ENCODE measurements around the gene SAMD7.

Gene SAMD7

DNA sequence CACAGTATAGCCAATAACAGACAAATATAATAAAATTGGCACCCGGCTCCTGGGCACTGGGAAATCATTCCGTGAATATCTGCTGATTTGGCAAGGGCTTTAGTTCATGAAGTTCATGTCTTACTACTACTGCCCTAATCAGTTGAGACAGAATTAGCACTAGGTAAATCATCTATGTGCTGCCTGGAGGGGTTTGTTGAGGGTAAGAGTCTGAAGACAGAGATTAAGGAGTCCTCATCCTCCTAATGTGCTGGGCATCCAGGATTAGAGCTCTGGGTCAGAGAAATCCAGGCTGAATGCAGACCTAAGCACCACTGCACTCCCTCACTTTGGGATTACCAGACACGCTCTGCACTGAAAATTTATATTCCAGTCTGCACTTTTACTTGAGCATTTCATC is 2.0 kb downstream of the SAMD7 start:
- H3K4me3 ChIP-seq (ENCODE audit: low read depth in 1 of 2, low read length in 1 of 2): no peak overlapping the region
- H3K9me3 ChIP-seq: no peaks in the 10 kb centered on the region
- H3K4me1 ChIP-seq (ENCODE audit: control insufficient read depth in 1 of 2, insufficient read depth in 1 of 2, low read depth in 1 of 2, low read length in 1 of 2): no peaks in the 10 kb centered on the region
- no peaks in the 10 kb centered on the region for H3K36me3 ChIP-seq
- H3K27me3 ChIP-seq: no peaks in the 10 kb centered on the region
- TF ChIP-seq, protein P1, sequence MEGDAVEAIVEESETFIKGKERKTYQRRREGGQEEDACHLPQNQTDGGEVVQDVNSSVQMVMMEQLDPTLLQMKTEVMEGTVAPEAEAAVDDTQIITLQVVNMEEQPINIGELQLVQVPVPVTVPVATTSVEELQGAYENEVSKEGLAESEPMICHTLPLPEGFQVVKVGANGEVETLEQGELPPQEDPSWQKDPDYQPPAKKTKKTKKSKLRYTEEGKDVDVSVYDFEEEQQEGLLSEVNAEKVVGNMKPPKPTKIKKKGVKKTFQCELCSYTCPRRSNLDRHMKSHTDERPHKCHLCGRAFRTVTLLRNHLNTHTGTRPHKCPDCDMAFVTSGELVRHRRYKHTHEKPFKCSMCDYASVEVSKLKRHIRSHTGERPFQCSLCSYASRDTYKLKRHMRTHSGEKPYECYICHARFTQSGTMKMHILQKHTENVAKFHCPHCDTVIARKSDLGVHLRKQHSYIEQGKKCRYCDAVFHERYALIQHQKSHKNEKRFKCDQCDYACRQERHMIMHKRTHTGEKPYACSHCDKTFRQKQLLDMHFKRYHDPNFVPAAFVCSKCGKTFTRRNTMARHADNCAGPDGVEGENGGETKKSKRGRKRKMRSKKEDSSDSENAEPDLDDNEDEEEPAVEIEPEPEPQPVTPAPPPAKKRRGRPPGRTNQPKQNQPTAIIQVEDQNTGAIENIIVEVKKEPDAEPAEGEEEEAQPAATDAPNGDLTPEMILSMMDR (IDR thresholded peaks at IDR 0.05): no peak
- H3K27ac ChIP-seq: no peak overlapping the region

DNA sequence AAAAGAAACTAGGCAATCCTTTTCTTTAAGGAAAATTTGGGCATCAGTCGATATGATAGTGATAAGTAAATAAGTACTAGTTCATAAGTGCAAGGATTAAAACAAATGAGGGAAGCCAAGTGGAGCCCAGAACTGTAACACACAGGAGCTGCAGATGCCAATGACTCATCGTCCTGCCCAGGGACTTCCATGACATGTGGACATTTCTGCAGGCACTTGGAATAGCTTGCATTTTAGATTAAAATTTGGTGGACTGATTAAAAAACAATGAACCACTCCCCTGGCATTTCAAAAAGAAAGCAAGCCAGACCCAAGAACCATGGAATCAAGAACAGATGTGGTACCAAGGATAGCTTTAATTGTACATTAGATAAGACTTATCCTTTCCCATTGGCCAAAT is 2.9 kb downstream of the SAMD7 start:
- Histone ChIP-seq H3K9me3 (no peaks in the 10 kb centered on the region), H3K36me3 (no peaks in the 10 kb centered on the region), H3K4me3 (ENCODE audit: low read depth in 1 of 2, low read length in 1 of 2) (no peak overlapping the region), H3K27me3 (no peaks in the 10 kb centered on the region), H3K27ac (no peak overlapping the region), H3K4me1 (ENCODE audit: control insufficient read depth in 1 of 2, insufficient read depth in 1 of 2, low read depth in 1 of 2, low read length in 1 of 2) (no peaks in the 10 kb centered on the region)
- TF ChIP-seq, protein P1 (IDR thresholded peaks at IDR 0.05): no peak

DNA sequence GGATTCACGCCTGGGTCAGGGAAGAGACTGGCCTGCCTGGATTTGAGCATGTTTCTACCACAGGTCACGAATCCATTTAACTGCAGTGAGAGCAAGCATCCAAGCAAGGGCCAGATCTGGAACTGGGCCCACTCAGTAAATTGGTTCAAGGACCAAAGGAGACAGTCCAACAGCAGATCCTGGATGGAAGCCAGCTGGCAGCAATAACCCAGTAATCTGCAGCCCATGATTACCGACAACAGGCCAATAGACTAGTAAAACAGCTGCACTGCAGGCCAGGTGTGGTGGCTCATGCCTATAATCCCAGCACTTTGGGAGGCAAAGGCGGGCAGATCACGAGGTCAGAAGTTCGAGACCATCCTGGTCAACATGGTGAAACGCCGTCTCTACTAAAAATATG is 11.8 kb downstream of the SAMD7 start:
- no peaks in the 10 kb centered on the region for H3K27me3 ChIP-seq
- H3K4me1 ChIP-seq (ENCODE audit: control insufficient read depth in 1 of 2, insufficient read depth in 1 of 2, low read depth in 1 of 2, low read length in 1 of 2): no peaks in the 10 kb centered on the region
- H3K4me3 ChIP-seq (ENCODE audit: low read depth in 1 of 2, low read length in 1 of 2): no peak overlapping the region
- no peak overlapping the region for H3K27ac ChIP-seq
- TF ChIP-seq, protein P1 (IDR thresholded peaks at IDR 0.05): no peak
- H3K36me3 ChIP-seq: no peaks in the 10 kb centered on the region
- no peaks in the 10 kb centered on the region for H3K9me3 ChIP-seq

DNA sequence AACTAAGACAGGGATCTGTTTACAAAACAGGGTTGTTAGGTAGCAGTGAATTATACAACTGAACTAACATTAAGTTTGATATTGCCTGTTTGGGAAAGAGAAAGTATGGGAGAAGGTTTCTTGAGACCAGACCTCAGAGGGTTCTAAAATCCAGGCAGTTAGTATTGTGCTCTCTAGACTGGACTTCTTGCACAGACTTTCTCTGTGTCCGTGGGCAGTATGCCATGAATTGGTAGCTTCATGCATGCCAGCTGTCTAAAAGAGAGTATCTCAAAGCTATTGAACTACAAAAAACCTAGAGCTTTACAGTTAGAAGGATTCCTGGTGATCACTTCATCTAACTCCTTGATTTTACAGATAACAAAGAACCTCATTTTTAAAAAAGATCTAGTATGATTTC is 12.5 kb downstream of the SAMD7 start:
- Histone ChIP-seq H3K27me3 (no peaks in the 10 kb centered on the region), H3K9me3 (no peaks in the 10 kb centered on the region), H3K36me3 (no peaks in the 10 kb centered on the region), H3K4me3 (ENCODE audit: low read depth in 1 of 2, low read length in 1 of 2) (no peak overlapping the region), H3K4me1 (ENCODE audit: control insufficient read depth in 1 of 2, insufficient read depth in 1 of 2, low read depth in 1 of 2, low read length in 1 of 2) (no peaks in the 10 kb centered on the region), H3K27ac (no peak overlapping the region)
- TF ChIP-seq, protein P1 (IDR thresholded peaks at IDR 0.05): no peak

DNA sequence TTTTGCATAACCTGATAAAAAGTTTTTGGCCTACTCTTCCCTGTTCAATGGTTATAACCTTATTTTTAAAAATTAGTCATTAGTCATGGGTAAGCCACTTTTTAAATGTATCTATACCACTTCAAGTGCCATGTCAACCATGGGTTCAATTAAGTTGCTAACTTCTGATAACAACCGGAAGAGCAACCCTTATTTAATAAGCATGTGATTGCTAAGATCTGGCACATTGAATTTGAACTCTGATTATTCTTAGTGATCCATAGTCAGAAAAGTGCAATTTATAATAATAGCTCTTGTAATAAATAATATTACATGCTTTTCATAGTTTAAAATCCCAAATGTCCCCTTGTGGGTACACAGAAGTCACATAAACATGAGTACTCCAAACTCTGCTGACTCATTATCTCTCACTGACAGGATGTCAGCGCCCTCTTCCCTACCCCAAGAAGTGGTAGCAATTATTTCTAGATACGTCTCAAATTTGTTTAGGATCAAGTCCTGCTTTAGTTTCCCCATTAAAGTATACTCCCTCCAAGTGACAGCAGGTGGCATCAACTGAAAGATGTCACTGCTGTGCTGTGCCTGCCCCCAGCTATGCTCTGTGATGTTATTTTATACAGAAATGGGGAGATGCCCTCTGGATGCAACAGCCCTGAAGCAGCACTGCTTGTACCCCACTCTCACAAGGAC is 18.6 kb downstream of the SAMD7 start:
- Histone ChIP-seq H3K4me3 (ENCODE audit: low read depth in 1 of 2, low read length in 1 of 2) (no peak overlapping the region), H3K27ac (no peak overlapping the region), H3K36me3 (no peaks in the 10 kb centered on the region), H3K27me3 (no peaks in the 10 kb centered on the region), H3K4me1 (ENCODE audit: control insufficient read depth in 1 of 2, insufficient read depth in 1 of 2, low read depth in 1 of 2, low read length in 1 of 2) (no peaks in the 10 kb centered on the region), H3K9me3 (no peaks in the 10 kb centered on the region)
- TF ChIP-seq, protein P1 (IDR thresholded peaks at IDR 0.05): no peak

Measured in neutrophil (primary cell).